ENCODE data around the gene SRL. TPM values are rescaled to one million over a fixed set of nuclear protein-coding genes. Genes with fewer than 3 reads are reported as not detected.

Gene SRL
- polyA plus RNA-seq, 3 donors, result not detected

- H3K27me3 Mint-ChIP-seq (ENCODE audit: low read depth in 3 of 3), result peaks cover 4 to 8% (median 6%) of the 10 kb centered on the region in 3 donors
- Histone ChIP-seq H3K4me3 (replicated peaks in 1 of 3; ENCODE audit: low read depth in 2 of 3, low read length in 3 of 3) (no peak overlapping the region), H4K20me1 (ENCODE audit: insufficient read depth, low read length) (no peaks in the 10 kb centered on the region), H2AFZ (ENCODE audit: insufficient read depth, low read depth, low read length, poor library complexity, severe bottlenecking) (no peak overlapping the region), H3K9me3 (replicated peaks in 1 of 2; ENCODE audit: control insufficient read depth in 1 of 2, insufficient read depth in 1 of 2, low read length in 2 of 2) (no peaks in the 10 kb centered on the region), H3K27ac (ENCODE audit: low read depth in 1 of 2, low read length in 2 of 2) (no peak overlapping the region), H3K9ac (ENCODE audit: insufficient read depth, low read length, poor library complexity, severe bottlenecking) (no peak overlapping the region), H3K4me1 (ENCODE audit: control insufficient read depth in 1 of 2, insufficient read depth in 2 of 2, low read length in 2 of 2) (no peaks in the 10 kb centered on the region), H3K27me3 (ENCODE audit: control insufficient read depth in 2 of 2, insufficient read depth in 2 of 2, low read length in 2 of 2) (no peaks in the 10 kb centered on the region), H3K36me3 (replicated peaks in 1 of 2; ENCODE audit: control insufficient read depth in 1 of 2, insufficient read depth in 2 of 2, low read length in 2 of 2) (no peaks in the 10 kb centered on the region), H3K4me2 (replicated peaks; ENCODE audit: extremely low read depth, low read length, poor library complexity, severe bottlenecking) (no peak overlapping the region), H3K79me2 (ENCODE audit: insufficient read depth, low read length) (no peaks in the 10 kb centered on the region)
- no peaks in the 10 kb centered on the region for H3K4me1 Mint-ChIP-seq
- intact Hi-C loops (cut with micrococcal nuclease), result no loop called here
- H3K4me3 Mint-ChIP-seq, result no peak overlapping the region
- H3K9me3 Mint-ChIP-seq, result no peaks in the 10 kb centered on the region
- H3K36me3 Mint-ChIP-seq, result no peaks in the 10 kb centered on the region
- DNase-seq, result no peak
- WGBS (ENCODE audit: insufficient coverage), result 100% methylated on average over 1 of the region's 2 CpGs
- no peak for TF ChIP-seq CTCF (IDR thresholded peaks at IDR 0.05)
- H3K27ac Mint-ChIP-seq, result no peak overlapping the region
Measured at GRCh38 chr16:4215106-4215505, 26.8 kb downstream of the SRL start.

- Histone ChIP-seq H3K79me2 (ENCODE audit: insufficient read depth, low read length) (no peaks in the 10 kb centered on the region), H3K9me3 (replicated peaks in 1 of 2; ENCODE audit: control insufficient read depth in 1 of 2, insufficient read depth in 1 of 2, low read length in 2 of 2) (no peaks in the 10 kb centered on the region), H3K27ac (ENCODE audit: low read depth in 1 of 2, low read length in 2 of 2) (no peak overlapping the region), H2AFZ (ENCODE audit: insufficient read depth, low read depth, low read length, poor library complexity, severe bottlenecking) (no peak overlapping the region), H3K4me3 (replicated peaks in 1 of 3; ENCODE audit: low read depth in 2 of 3, low read length in 3 of 3) (no peak overlapping the region), H3K9ac (ENCODE audit: insufficient read depth, low read length, poor library complexity, severe bottlenecking) (no peak overlapping the region), H3K4me2 (replicated peaks; ENCODE audit: extremely low read depth, low read length, poor library complexity, severe bottlenecking) (no peak overlapping the region), H4K20me1 (ENCODE audit: insufficient read depth, low read length) (no peaks in the 10 kb centered on the region), H3K36me3 (replicated peaks in 1 of 2; ENCODE audit: control insufficient read depth in 1 of 2, insufficient read depth in 2 of 2, low read length in 2 of 2) (no peaks in the 10 kb centered on the region), H3K4me1 (ENCODE audit: control insufficient read depth in 1 of 2, insufficient read depth in 2 of 2, low read length in 2 of 2) (no peaks in the 10 kb centered on the region), H3K27me3 (ENCODE audit: control insufficient read depth in 2 of 2, insufficient read depth in 2 of 2, low read length in 2 of 2) (peaks cover 0 to 2% of the 10 kb centered on the region in 2 donors)
- DNase-seq, result no peak
- H3K9me3 Mint-ChIP-seq, result no peaks in the 10 kb centered on the region
- TF ChIP-seq CTCF (IDR thresholded peaks at IDR 0.05), result no peak
- intact Hi-C loops (cut with micrococcal nuclease), result no loop called here
- no peaks in the 10 kb centered on the region for H3K4me1 Mint-ChIP-seq
- no peak overlapping the region for H3K27ac Mint-ChIP-seq
- H3K4me3 Mint-ChIP-seq, result no peak overlapping the region
- no peaks in the 10 kb centered on the region for H3K36me3 Mint-ChIP-seq
- H3K27me3 Mint-ChIP-seq (ENCODE audit: low read depth in 3 of 3), result peaks cover 6 to 10% (median 7%) of the 10 kb centered on the region in 3 donors
- WGBS (ENCODE audit: insufficient coverage), result 91% methylated on average over 5 of the region's 7 CpGs
Measured at GRCh38 chr16:4214215-4214621, 27.7 kb downstream of the SRL start.
